H1 (cell line): Measurements from ENCODE around the gene CHST8. TPM values are rescaled to one million over a fixed set of nuclear protein-coding genes. Genes with fewer than 3 reads are reported as not detected.

Experiments
- CHD1 ChIP-seq: IDR thresholded peaks from 2 replicates; pipeline ENCODE4 v1.6.1; 2012; ENCODE audit warnings: low read depth, low read length, improper control_type of control experiment
- EZH2 ChIP-seq: fragments of 200-600 bp; sonication (generic); IDR thresholded peaks from 2 replicates; pipeline ENCODE4 v1.7.1; 2012; ENCODE audit warnings: low read depth, mild to moderate bottlenecking, moderate library complexity, low read length, inconsistent platforms; ENCODE audit not compliant: severe bottlenecking
- NRF1 ChIP-seq: IDR thresholded peaks from 2 replicates; pipeline ENCODE4 v1.6.1; 2011; ENCODE audit warnings: mild to moderate bottlenecking, low read depth, low read length, improper control_type of control experiment
- SP4 ChIP-seq: IDR thresholded peaks from 2 replicates; pipeline ENCODE4 v1.6.1; 2012; ENCODE audit warnings: low read length, inconsistent platforms
- polyA plus RNA-seq, 7 experiments: library from polyadenylated mRNA; depleted of rRNA in 3 of 7; stranded (reverse) in 5 of 7; unstranded in 2 of 7; fragments of >200 nt in 5 of 7; fragments of 200-250 nt in 2 of 7; gene quantifications; 1 replicate in 5 of 7; 2 replicates in 1 of 7; 4 replicates in 1 of 7; pipeline versions ENCODE4 v1.2.1 to v1.2.3, GENCODE V29; 2011 to 2013; ENCODE audit warnings: missing spikeins in 2 of 7, mixed read lengths in 2 of 7
- total RNA-seq: library from RNA; stranded (reverse); fragmentation: NEBNext Ultra II Directional; extraction: Animal tissue kit (Norgen Biotek cat#: 25700); gene quantifications from 2 replicates; pipeline ENCODE4 v1.2.1, GENCODE V29; 2021
- TF ChIP-seq, protein P1 (sequence below): IDR thresholded peaks from 2 replicates; pipeline ENCODE4 v1.6.1; 2012; ENCODE audit warnings: inconsistent platforms

CHST8 gene
- total and polyA plus RNA-seq, 2 of the 8 experiments (the other 6 are each of a cell fraction or from before 2014, with no cell fraction given) = 10.8 to 28.2 TPM

DNA sequence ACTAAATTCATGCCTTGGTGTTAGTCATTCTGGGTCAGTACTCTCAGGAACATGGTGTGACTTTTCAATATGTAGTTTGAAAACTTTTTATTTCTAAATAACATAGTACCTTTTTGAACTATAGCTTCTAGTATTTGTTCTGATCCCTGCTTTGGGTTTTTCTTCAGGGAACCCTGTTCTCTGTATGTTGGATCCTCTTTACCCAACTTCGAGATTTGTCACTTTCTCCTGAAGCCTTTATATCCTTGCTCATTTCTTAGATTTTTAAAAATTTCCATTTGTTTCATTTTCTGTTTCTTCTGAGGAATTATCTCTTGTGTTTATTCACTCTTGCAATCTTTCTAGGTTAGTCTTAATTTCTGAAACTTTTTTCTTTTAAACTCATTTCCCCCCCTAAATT, 12.4 kb upstream of the CHST8 start (continued):
- TF ChIP-seq SP4 = no peak
- TF ChIP-seq NRF1 = no peak
- TF ChIP-seq, protein P1, sequence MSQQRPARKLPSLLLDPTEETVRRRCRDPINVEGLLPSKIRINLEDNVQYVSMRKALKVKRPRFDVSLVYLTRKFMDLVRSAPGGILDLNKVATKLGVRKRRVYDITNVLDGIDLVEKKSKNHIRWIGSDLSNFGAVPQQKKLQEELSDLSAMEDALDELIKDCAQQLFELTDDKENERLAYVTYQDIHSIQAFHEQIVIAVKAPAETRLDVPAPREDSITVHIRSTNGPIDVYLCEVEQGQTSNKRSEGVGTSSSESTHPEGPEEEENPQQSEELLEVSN = no peak
- no peak for TF ChIP-seq EZH2
- TF ChIP-seq CHD1 = no peak
- TF ChIP-seq, all 59 proteins: peak for 0
